Brain pericyte (primary cell): Measurements from ENCODE around the gene NOL4.
"Not testable (repeated sequence)": the region's sequence is repeated elsewhere in the genome, so short reads cannot be mapped to it uniquely, and the experiment has no call there.

Experiments used
- DNase-seq: peaks from one replicate; pipeline ENCODE4 v3.0.0-alpha.2; 2012; ENCODE audit warnings: low read depth, low spot score

The NOL4 gene

GRCh38 chr18:34224423-34225217, at the start of gene NOL4:
Gene NOL4 (minus strand): TSS chr18:34224913. CDS start chr18:34223253, 1,660 bp downstream.
- DNase-seq, result no peak

- not testable (repeated sequence) for DNase-seq
These were observed 41.3 kb upstream of the NOL4 start for GRCh38 chr18:34266029-34266428.

- no peak for DNase-seq
These were observed 37.4 kb upstream of the NOL4 start for GRCh38 chr18:34261865-34262780.

- DNase-seq, result no peak
These were observed 33.5 kb upstream of the NOL4 start for GRCh38 chr18:34258176-34258575.

- DNase-seq, result no peak
These were observed 27.2 kb upstream of the NOL4 start for GRCh38 chr18:34251919-34252318.

- no peak for DNase-seq
These were observed 24.0 kb upstream of the NOL4 start for GRCh38 chr18:34248727-34249126.

GRCh38 chr18:34242739-34243138, 18.0 kb upstream of the NOL4 start:
- no peak for DNase-seq

- DNase-seq, result not testable (repeated sequence)
These were observed 9.2 kb upstream of the NOL4 start for GRCh38 chr18:34233781-34234388.

- DNase-seq, result no peak
These were observed 473 bp upstream of the NOL4 start for GRCh38 chr18:34225218-34225553.

- no peak for DNase-seq
These were observed 755 bp downstream of the NOL4 start for GRCh38 chr18:34223893-34224422.

- no peak for DNase-seq
These were observed 1.4 kb downstream of the NOL4 start for GRCh38 chr18:34223164-34223892.

GRCh38 chr18:34222307-34223163, 2.2 kb downstream of the NOL4 start:
- no peak for DNase-seq

GRCh38 chr18:34221971-34222306, 2.8 kb downstream of the NOL4 start:
- DNase-seq, result no peak

GRCh38 chr18:34220081-34220815, 4.5 kb downstream of the NOL4 start:
- no peak for DNase-seq

- no peak for DNase-seq
These were observed 5.1 kb downstream of the NOL4 start for GRCh38 chr18:34219651-34220050.

- no peak for DNase-seq
These were observed 12.2 kb downstream of the NOL4 start for GRCh38 chr18:34212511-34212910.

GRCh38 chr18:34207344-34207851, 17.3 kb downstream of the NOL4 start:
- no peak for DNase-seq

GRCh38 chr18:34203866-34204265, 20.8 kb downstream of the NOL4 start:
- no peak for DNase-seq

GRCh38 chr18:34196256-34196655, 28.5 kb downstream of the NOL4 start:
- DNase-seq, result no peak

GRCh38 chr18:34194239-34194638, 30.5 kb downstream of the NOL4 start:
- no peak for DNase-seq
